Mucosa of stomach (tissue), 1 donor: Measurements from ENCODE around the gene PPIL4.
"Not testable (repeated sequence)": the region's sequence is repeated elsewhere in the genome, so short reads cannot be mapped to it uniquely, and the experiment has no call there.

Experiments
- H3K27me3 ChIP-seq: one replicate; pipeline ENCODE4 v1.7.0; 2013; ENCODE audit warnings: mild to moderate bottlenecking, low read length; ENCODE audit not compliant: control insufficient read depth, insufficient read depth
- H3K36me3 ChIP-seq: one replicate; pipeline ENCODE4 v1.7.0; 2013; ENCODE audit warnings: low read length; ENCODE audit not compliant: control insufficient read depth, insufficient read depth
- H3K4me1 ChIP-seq: one replicate; pipeline ENCODE4 v1.7.0; 2013; ENCODE audit warnings: mild to moderate bottlenecking, low read length; ENCODE audit not compliant: control insufficient read depth, insufficient read depth
- H3K4me3 ChIP-seq: one replicate; pipeline ENCODE4 v1.7.0; 2013; ENCODE audit warnings: low read length
- H3K9ac ChIP-seq: one replicate; pipeline ENCODE4 v1.7.0; 2013; ENCODE audit warnings: mild to moderate bottlenecking, low read length, moderate library complexity
- H3K9me3 ChIP-seq: one replicate; pipeline ENCODE4 v1.7.0; 2013; ENCODE audit warnings: mild to moderate bottlenecking, low read length, moderate library complexity; ENCODE audit not compliant: control insufficient read depth
- donor health status: Pancreatic carcinoma.

Gene PPIL4

GRCh38 chr6:149510793-149511512, 34.9 kb downstream of the PPIL4 start:
- H3K4me3 ChIP-seq: no peak overlapping the region
- H3K9me3 ChIP-seq: no peaks in the 10 kb centered on the region
- no peaks in the 10 kb centered on the region for H3K36me3 ChIP-seq
- H3K27me3 ChIP-seq: no peaks in the 10 kb centered on the region
- no peaks in the 10 kb centered on the region for H3K4me1 ChIP-seq
- H3K9ac ChIP-seq: no peak overlapping the region

GRCh38 chr6:149508485-149508884, 37.4 kb downstream of the PPIL4 start:
- Histone ChIP-seq H3K4me1 (no peaks in the 10 kb centered on the region), H3K36me3 (no peaks in the 10 kb centered on the region), H3K27me3 (no peaks in the 10 kb centered on the region), H3K9me3 (no peaks in the 10 kb centered on the region), H3K9ac (no peak overlapping the region), H3K4me3 (no peak overlapping the region)

GRCh38 chr6:149503872-149504271, 42.0 kb downstream of the PPIL4 start:
- no peak overlapping the region for H3K9ac ChIP-seq
- no peaks in the 10 kb centered on the region for H3K9me3 ChIP-seq
- H3K4me1 ChIP-seq: peaks cover 5% of the 10 kb centered on the region
- H3K4me3 ChIP-seq: no peak overlapping the region
- no peaks in the 10 kb centered on the region for H3K27me3 ChIP-seq
- H3K36me3 ChIP-seq: no peaks in the 10 kb centered on the region

GRCh38 chr6:149503276-149503675, 42.6 kb downstream of the PPIL4 start:
- Histone ChIP-seq H3K27me3 (no peaks in the 10 kb centered on the region), H3K4me3 (no peak overlapping the region), H3K4me1 (peaks cover 10% of the 10 kb centered on the region), H3K36me3 (no peaks in the 10 kb centered on the region), H3K9ac (no peak overlapping the region), H3K9me3 (no peaks in the 10 kb centered on the region)

- H3K36me3 ChIP-seq: no peaks in the 10 kb centered on the region
- H3K27me3 ChIP-seq: no peaks in the 10 kb centered on the region
- H3K9ac ChIP-seq: no peak overlapping the region
- H3K9me3 ChIP-seq: no peaks in the 10 kb centered on the region
- H3K4me1 ChIP-seq: peaks cover 10% of the 10 kb centered on the region
- H3K4me3 ChIP-seq: no peak overlapping the region
Observed at GRCh38 chr6:149501768-149502167, 44.1 kb downstream of the PPIL4 start.

- Histone ChIP-seq H3K9me3 (no peaks in the 10 kb centered on the region), H3K27me3 (no peaks in the 10 kb centered on the region), H3K4me1 (peaks cover 10% of the 10 kb centered on the region), H3K9ac (no peak overlapping the region), H3K36me3 (no peaks in the 10 kb centered on the region), H3K4me3 (no peak overlapping the region)
Observed at GRCh38 chr6:149501201-149501600, 44.6 kb downstream of the PPIL4 start.

- Histone ChIP-seq H3K4me1 (peaks cover 10% of the 10 kb centered on the region), H3K27me3 (no peaks in the 10 kb centered on the region), H3K9ac (no peak overlapping the region), H3K36me3 (no peaks in the 10 kb centered on the region), H3K9me3 (no peaks in the 10 kb centered on the region), H3K4me3 (no peak overlapping the region)
Observed at GRCh38 chr6:149500096-149500495, 45.7 kb downstream of the PPIL4 start.

- Histone ChIP-seq H3K27me3 (no peaks in the 10 kb centered on the region), H3K9ac (no peak overlapping the region), H3K9me3 (no peaks in the 10 kb centered on the region), H3K4me3 (no peak overlapping the region), H3K4me1 (peaks cover 10% of the 10 kb centered on the region), H3K36me3 (no peaks in the 10 kb centered on the region)
Observed at GRCh38 chr6:149499066-149499465, 46.8 kb downstream of the PPIL4 start.

GRCh38 chr6:149497365-149497764, 48.5 kb downstream of the PPIL4 start:
- H3K36me3 ChIP-seq: no peaks in the 10 kb centered on the region
- no peaks in the 10 kb centered on the region for H3K9me3 ChIP-seq
- H3K27me3 ChIP-seq: no peaks in the 10 kb centered on the region
- peaks cover 18% of the 10 kb centered on the region for H3K4me1 ChIP-seq
- no peak overlapping the region for H3K4me3 ChIP-seq
- H3K9ac ChIP-seq: no peak overlapping the region

GRCh38 chr6:149496597-149496996, 49.2 kb downstream of the PPIL4 start:
- peaks cover 18% of the 10 kb centered on the region for H3K4me1 ChIP-seq
- H3K4me3 ChIP-seq, H3K36me3 ChIP-seq, H3K9me3 ChIP-seq, H3K9ac ChIP-seq, H3K27me3 ChIP-seq: not testable (repeated sequence)

- H3K9ac ChIP-seq, H3K27me3 ChIP-seq, H3K4me3 ChIP-seq, H3K36me3 ChIP-seq, H3K9me3 ChIP-seq: not testable (repeated sequence)
- peaks cover 18% of the 10 kb centered on the region for H3K4me1 ChIP-seq
Observed at GRCh38 chr6:149495349-149496016, 50.4 kb downstream of the PPIL4 start.

- H3K9me3 ChIP-seq, H3K36me3 ChIP-seq, H3K9ac ChIP-seq, H3K27me3 ChIP-seq, H3K4me3 ChIP-seq: not testable (repeated sequence)
- peaks cover 18% of the 10 kb centered on the region for H3K4me1 ChIP-seq
Observed at GRCh38 chr6:149494810-149495209, 51.0 kb downstream of the PPIL4 start.
